ENCODE data around the gene BHMT2.
A peak's percentile ranks its signal among the peaks of the same experiment; 100 is the strongest.

Gene BHMT2

GRCh38 chr5:79124607-79125006 lies 55.0 kb downstream of the BHMT2 start:
- no peak for DNase-seq

GRCh38 chr5:79130781-79131180 lies 61.2 kb downstream of the BHMT2 start:
- DNase-seq: no peak

GRCh38 chr5:79133121-79133656 lies 63.6 kb downstream of the BHMT2 start:
- peak in 1 of 2 donors; percentile 64 for DNase-seq

GRCh38 chr5:79133657-79134451 lies 64.3 kb downstream of the BHMT2 start:
- DNase-seq: peak; percentile 33 to 52

GRCh38 chr5:79135790-79136553 lies 66.4 kb downstream of the BHMT2 start:
- DNase-seq: no peak

- no peak for DNase-seq
These were observed 67.1 kb downstream of the BHMT2 start for GRCh38 chr5:79136618-79137017.

Measured in hippocampal formation (tissue), 2 donors.